HCT116 (cell line): ENCODE measurements around the gene LRRC51. TPM values are rescaled to one million over a fixed set of nuclear protein-coding genes. Genes with fewer than 3 reads are reported as not detected.

Experiments used
- ATAC-seq: fragments of 200-7000 bp; cut with Tn5 transposase; 2 replicates; pipeline ENCODE4 v1.9.1; 2020; ENCODE audit warnings: mild to moderate bottlenecking, moderate library complexity
- BruUV-seq: library from RNA; stranded (reverse); fragments of 400-500 nt; replicated peaks from 2 replicates; lab custom pipeline; 2021; lab: Mats Ljungman, UMichigan
- CTCF ChIA-PET: fragments of 300-600 bp; sonication (Branson Sonifier 250); formaldehyde crosslinking; loops from one replicate; lab custom pipeline; 2021; ENCODE audit warnings: antibody characterized with exemption; lab: Charles Lee
- POLR2A ChIA-PET: fragments of 300-600, 350-600 bp; sonication (Branson Sonifier 250); formaldehyde crosslinking; loops from one replicate; lab custom pipeline; 2021; ENCODE audit warnings: antibody characterized with exemption; lab: Charles Lee
- RAD21 ChIA-PET, 2 experiments: fragments of 300-600 bp; sonication (Branson Sonifier 250); formaldehyde crosslinking; loops; one replicate each; lab custom pipeline; 2023; ENCODE audit warnings: low total read pairs in 2 of 2; ENCODE audit not compliant: uncharacterized antibody in 2 of 2, unreplicated experiment in 2 of 2, low non-redundant PET in 1 of 2; lab: Charles Lee
- DNase-seq: peaks from one replicate; pipeline ENCODE4 v3.0.0-alpha.2; 2010; ENCODE audit warnings: low read depth, low spot score
- H2AFZ ChIP-seq: fragments of 200-600 bp; shearing (Covaris generic), sonication (generic); 2 replicates; pipeline ENCODE4 v1.6.1; 2017; ENCODE audit warnings: low read depth, mixed run types, mixed read lengths, antibody characterized with exemption, low read length; ENCODE audit not compliant: poor library complexity, severe bottlenecking
- H3K27ac ChIP-seq: 2 replicates; pipeline ENCODE4 v1.5.1; 2012; ENCODE audit warnings: low read depth, low read length
- H3K27me3 ChIP-seq: fragments of 200-600 bp; sonication (generic); 2 replicates; pipeline ENCODE4 v1.6.1; 2016; ENCODE audit warnings: mixed run types, low read length, mixed read lengths; ENCODE audit not compliant: insufficient read depth
- H3K36me3 ChIP-seq, 2 experiments: fragments of 200-500 bp in 1 of 2; fragments of 200-600 bp in 1 of 2; sonication (Bioruptor generic) in 1 of 2; sonication (generic) in 1 of 2; 2 replicates each; pipeline versions ENCODE4 v1.5.1 to v1.6.1; 2014 to 2016; ENCODE audit warnings: low read length in 2 of 2, inconsistent platforms in 1 of 2, mixed read lengths in 1 of 2, mixed run types in 1 of 2; ENCODE audit not compliant: insufficient read depth in 2 of 2, control insufficient read depth in 1 of 2
- H3K4me1 ChIP-seq, 2 experiments: fragments of 200-600 bp in 1 of 2; sonication (generic) in 1 of 2; 2 replicates each; pipeline versions ENCODE4 v1.5.1 to v1.6.1; 2012 to 2017; ENCODE audit warnings: low read length in 2 of 2, inconsistent platforms in 1 of 2, mild to moderate bottlenecking in 1 of 2, mixed read lengths in 1 of 2, mixed run types in 1 of 2, moderate library complexity in 1 of 2; ENCODE audit not compliant: insufficient read depth in 2 of 2, control insufficient read depth in 1 of 2
- H3K4me2 ChIP-seq: fragments of 200-600 bp; sonication (generic); 2 replicates; pipeline ENCODE4 v1.6.1; 2017; ENCODE audit warnings: mixed run types, low read length, mixed read lengths
- H3K4me3 ChIP-seq, 2 experiments: fragments of 200-600 bp in 1 of 2; sonication (generic) in 1 of 2; replicated peaks in 1 of 2; 2 replicates each; pipeline ENCODE4 v1.5.1; 2011 to 2016; ENCODE audit warnings: low read length in 2 of 2, control low read depth in 1 of 2, low read depth in 1 of 2, mild to moderate bottlenecking in 1 of 2, mixed read lengths in 1 of 2, mixed run types in 1 of 2
- H3K79me2 ChIP-seq: fragments of 200-600 bp; sonication (generic); 2 replicates; pipeline ENCODE4 v1.6.1; 2017; ENCODE audit warnings: mild to moderate bottlenecking, mixed run types, low read length, moderate library complexity, mixed read lengths; ENCODE audit not compliant: insufficient read depth
- H3K9ac ChIP-seq: fragments of 200-600 bp; sonication (generic); 2 replicates; pipeline ENCODE4 v1.6.1; 2016; ENCODE audit warnings: low read length, mixed read lengths
- H3K9me2 ChIP-seq: fragments of 200-600 bp; sonication (generic), shearing (Covaris generic); 2 replicates; pipeline ENCODE4 v1.6.1; 2017; ENCODE audit warnings: mixed run types, mild to moderate bottlenecking, moderate library complexity; ENCODE audit not compliant: insufficient read depth
- H3K9me3 ChIP-seq, 2 experiments: fragments of 200-500 bp in 1 of 2; fragments of 200-600 bp in 1 of 2; sonication (Bioruptor generic) in 1 of 2; sonication (generic) in 1 of 2; 2 replicates each; pipeline ENCODE4 v1.6.1; 2014 to 2017; ENCODE audit warnings: low read length in 2 of 2, mixed read lengths in 2 of 2, inconsistent platforms in 1 of 2, low read depth in 1 of 2, mild to moderate bottlenecking in 1 of 2, mixed run types in 1 of 2, moderate library complexity in 1 of 2; ENCODE audit not compliant: control insufficient read depth in 1 of 2, insufficient read depth in 1 of 2
- H4K20me1 ChIP-seq: fragments of 200-600 bp; sonication (generic), shearing (Covaris generic); 2 replicates; pipeline ENCODE4 v1.6.1; 2017; ENCODE audit warnings: mixed run types, mild to moderate bottlenecking, moderate library complexity; ENCODE audit not compliant: insufficient read depth
- CBX3 ChIP-seq: IDR thresholded peaks from 2 replicates; pipeline ENCODE4 v1.6.1; 2012; ENCODE audit warnings: low read depth
- EGR1 ChIP-seq: IDR thresholded peaks from 2 replicates; pipeline ENCODE4 v1.6.1; 2012; ENCODE audit warnings: low read depth
- EZH2phosphoT487 ChIP-seq: fragments of 200-600 bp; IDR thresholded peaks from 2 replicates; pipeline ENCODE4 v1.6.1; 2018; ENCODE audit warnings: antibody characterized with exemption, borderline replicate concordance
- POLR2A ChIP-seq: IDR thresholded peaks from 2 replicates; pipeline ENCODE4 v1.7.0; 2011; ENCODE audit warnings: borderline replicate concordance; ENCODE audit not compliant: insufficient read depth, insufficient read length; ENCODE audit errors: extremely low read depth
- POLR2AphosphoS5 ChIP-seq: IDR thresholded peaks from 2 replicates; pipeline ENCODE4 v1.6.1; 2011; ENCODE audit warnings: mild to moderate bottlenecking, low read depth, low read length, moderate library complexity
- REST ChIP-seq: IDR thresholded peaks from 2 replicates; pipeline ENCODE4 v1.6.1; 2012; ENCODE audit warnings: low read depth
- SRF ChIP-seq: IDR thresholded peaks from 2 replicates; pipeline ENCODE4 v1.6.1; 2012; ENCODE audit warnings: low read depth
- TCF7L2 ChIP-seq: IDR thresholded peaks from 2 replicates; pipeline ENCODE4 v1.7.0; 2011; ENCODE audit warnings: borderline replicate concordance, inconsistent platforms; ENCODE audit not compliant: insufficient read depth, insufficient read length; ENCODE audit errors: extremely low read depth
- YY1 ChIP-seq: IDR thresholded peaks from 2 replicates; pipeline ENCODE4 v1.6.1; 2011; ENCODE audit warnings: low read length, low read depth, moderate library complexity, mild to moderate bottlenecking; ENCODE audit not compliant: insufficient replicate concordance; ENCODE audit errors: extremely low read depth
- ZFX ChIP-seq: fragments of 450-650 bp; IDR thresholded peaks from 2 replicates; pipeline ENCODE4 v1.6.1; 2017
- intact Hi-C: fragments of 100-400 bp; cut with micrococcal nuclease; formaldehyde crosslinking; loops from 2 replicates; pipeline ENCODE4 v1.10.0; 2022
- total RNA-seq: library from RNA; stranded (reverse); gene quantifications from one replicate; pipeline ENCODE4 v1.2.1, GENCODE V29; 2021; ENCODE audit not compliant: unreplicated experiment

The LRRC51 gene
- total RNA-seq, 1 experiment from 2014 or later = 10.8 TPM

- peak overlapping the region; percentile 63 for H3K9ac ChIP-seq
- no peaks in the 10 kb centered on the region for H4K20me1 ChIP-seq
- H3K27me3 ChIP-seq = no peaks in the 10 kb centered on the region
- peak overlapping the region; percentile 57 to 63 for H3K4me3 ChIP-seq
- no TSS peak for BruUV-seq
- POLR2A ChIA-PET = interaction anchor here (0.8 kb wide), 1 partner anchor 9 kb away, joined by 4 read pairs; no protein-coding TSS in a partner anchor
- ATAC-seq (no peak), DNase-seq (no peak)
- intact Hi-C loops = loop anchor here (5.0 kb wide), 1 partner anchor 37 kb away; no protein-coding TSS in a partner anchor
- peaks cover 24 to 53% of the 10 kb centered on the region in 2 experiments for H3K4me1 ChIP-seq
- H3K9me3 ChIP-seq = no peaks in the 10 kb centered on the region
- TF ChIP-seq YY1 = no peak
- TF ChIP-seq ZFX = no peak
- TF ChIP-seq TCF7L2 = no peak
- no peak for TF ChIP-seq SRF
- no peak for TF ChIP-seq EGR1
- no peak for TF ChIP-seq POLR2A
- TF ChIP-seq REST = no peak
- no peak for TF ChIP-seq POLR2AphosphoS5
- no peak for TF ChIP-seq EZH2phosphoT487
- TF ChIP-seq CBX3 = no peak
- peak overlapping the region; percentile 83; the same call in 1 of the 2 replicates for H3K27ac ChIP-seq
- RAD21 ChIA-PET = interaction anchor here in 1 of 2 experiments (0.8 kb wide), 1 partner anchor 250 kb away, joined by 3 read pairs; no protein-coding TSS in a partner anchor
- CTCF ChIA-PET = interaction anchor here (0.9 to 2.2 kb wide), 3 partner anchors 15 to 395 kb away, joined by 3 to 10 read pairs (median 3); partner anchors contain the start of gene CLPB
- H2AFZ ChIP-seq = no peak overlapping the region
- no peaks in the 10 kb centered on the region; a peak in 1 of 4 replicates for H3K36me3 ChIP-seq
- H3K79me2 ChIP-seq = peaks cover 94% of the 10 kb centered on the region
- H3K4me2 ChIP-seq = peak overlapping the region; percentile 81
- no peaks in the 10 kb centered on the region for H3K9me2 ChIP-seq
Measured at GRCh38 chr11:72039856-72040401, 40.7 kb upstream of the LRRC51 start.
